GM21528 (cell line): Measurements from ENCODE around the gene ETS1.

Experiments used
- ATAC-seq: cut with Tn5 transposase; IDR thresholded peaks from one replicate; pipeline ENCODE4 v1.9.1; 2021; ENCODE audit warnings: mild to moderate bottlenecking, moderate library complexity; ENCODE audit not compliant: unreplicated experiment, low FRiP score

ETS1 gene

GRCh38 chr11:128492461-128492860, 94.9 kb downstream of the ETS1 start:
- no peak for ATAC-seq

- ATAC-seq = no peak
Observed at GRCh38 chr11:128491195-128491936, 96.0 kb downstream of the ETS1 start.

- no peak for ATAC-seq
Observed at GRCh38 chr11:128490092-128490491, 97.3 kb downstream of the ETS1 start.

GRCh38 chr11:128488471-128488870, 98.9 kb downstream of the ETS1 start:
- ATAC-seq = no peak

- ATAC-seq = no peak
Observed at GRCh38 chr11:128487978-128488377, 99.4 kb downstream of the ETS1 start.

DNA sequence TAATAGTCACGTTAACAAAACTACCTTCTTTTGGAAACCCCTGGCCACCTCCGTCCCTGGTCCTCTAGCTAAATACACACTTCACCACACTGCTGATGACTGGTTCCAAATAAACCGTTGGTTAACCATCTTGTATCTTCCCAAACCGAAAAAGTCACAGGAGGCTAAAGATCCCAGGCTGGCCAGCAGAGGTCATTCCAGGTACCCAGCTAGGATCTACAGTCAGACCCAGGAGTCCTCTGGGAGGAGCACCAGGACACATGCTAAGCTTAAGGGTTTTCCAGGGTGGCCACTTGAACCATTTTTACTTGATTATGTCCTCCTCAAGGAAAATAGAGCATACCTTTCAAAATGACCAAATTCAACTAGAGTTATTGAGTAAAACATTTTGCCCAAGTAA, 103.2 kb downstream of the ETS1 start:
- ATAC-seq = no peak

DNA sequence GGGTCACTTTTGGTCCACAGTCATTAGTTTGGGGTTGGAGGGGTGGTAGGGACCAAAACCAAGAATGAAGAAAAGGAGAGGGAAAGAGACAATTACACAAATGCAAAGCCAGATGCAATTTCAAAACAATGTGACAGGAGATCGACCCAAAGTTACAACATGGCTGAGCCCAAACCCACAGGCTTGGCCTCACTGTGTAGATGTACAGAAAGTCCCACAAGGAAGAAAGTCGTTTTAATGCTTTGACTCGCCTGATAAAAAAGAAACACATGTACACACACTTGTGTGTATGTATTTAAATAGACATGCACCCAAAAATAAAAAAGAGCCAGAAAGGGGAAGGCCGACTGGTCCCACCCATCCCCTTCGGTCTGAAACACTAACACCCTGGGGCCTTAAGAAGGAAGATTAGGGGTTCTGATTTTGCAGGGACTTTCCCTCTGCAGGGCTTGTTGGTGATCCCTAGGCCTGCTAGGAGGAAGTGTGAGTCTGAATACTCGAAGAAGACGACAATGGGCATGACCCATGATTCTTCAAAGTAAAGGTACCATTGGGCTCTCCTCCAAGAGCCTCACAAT, 104.1 kb downstream of the ETS1 start:
- peak; percentile 77 for ATAC-seq

DNA sequence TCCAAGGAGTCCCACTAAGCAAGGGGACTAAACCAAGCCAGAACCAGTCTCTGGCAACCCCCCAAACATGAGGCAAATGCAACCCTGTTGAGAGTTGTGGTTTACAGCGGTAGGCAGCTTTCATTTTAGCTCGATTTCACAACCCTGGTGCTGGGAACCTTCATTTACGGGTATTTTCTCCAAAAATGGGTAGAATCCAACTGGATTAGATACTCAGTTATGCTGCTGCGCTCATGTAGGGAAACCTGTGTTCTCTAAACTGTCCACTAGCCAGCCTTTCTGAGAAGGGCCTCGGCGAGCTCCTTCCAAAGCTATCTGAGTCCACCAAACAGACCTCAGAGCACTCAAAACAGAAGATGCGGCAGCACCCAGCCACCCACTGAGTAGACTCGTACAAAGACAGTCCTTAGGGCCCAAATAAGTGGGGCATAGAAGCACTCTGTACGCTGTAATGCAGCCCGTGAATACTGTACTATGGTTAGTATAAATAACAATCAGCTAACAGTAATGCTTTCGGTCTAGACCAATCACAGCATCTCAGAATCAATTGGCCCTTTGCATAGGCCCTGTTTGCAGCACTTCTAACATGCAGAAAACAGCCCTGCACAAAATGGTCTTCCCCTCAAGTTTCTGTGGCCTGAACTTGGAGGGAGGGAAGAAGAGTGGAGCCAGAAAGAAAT, 104.7 kb downstream of the ETS1 start:
- ATAC-seq = peak; percentile 62

DNA sequence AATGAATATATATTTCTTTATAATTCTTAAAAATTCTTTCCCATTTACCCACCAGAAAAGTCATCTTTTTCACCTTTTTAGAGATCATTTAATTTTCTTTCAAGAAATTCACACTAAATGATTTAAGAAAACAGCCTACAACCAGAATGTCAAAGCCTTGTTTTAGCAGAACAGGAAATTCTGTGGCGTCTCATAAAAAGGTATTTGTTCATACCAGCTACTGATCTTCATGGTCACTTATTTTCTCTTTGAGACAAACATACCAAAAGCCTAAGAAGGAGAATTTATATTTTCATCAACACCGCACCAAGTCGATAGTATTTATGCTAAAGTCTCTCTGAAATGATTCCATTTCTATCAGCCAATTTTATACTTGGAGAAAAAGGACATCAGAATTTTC, 105.3 kb downstream of the ETS1 start:
- ATAC-seq = no peak

GRCh38 chr11:128481135-128481534, 106.2 kb downstream of the ETS1 start:
- no peak for ATAC-seq

DNA sequence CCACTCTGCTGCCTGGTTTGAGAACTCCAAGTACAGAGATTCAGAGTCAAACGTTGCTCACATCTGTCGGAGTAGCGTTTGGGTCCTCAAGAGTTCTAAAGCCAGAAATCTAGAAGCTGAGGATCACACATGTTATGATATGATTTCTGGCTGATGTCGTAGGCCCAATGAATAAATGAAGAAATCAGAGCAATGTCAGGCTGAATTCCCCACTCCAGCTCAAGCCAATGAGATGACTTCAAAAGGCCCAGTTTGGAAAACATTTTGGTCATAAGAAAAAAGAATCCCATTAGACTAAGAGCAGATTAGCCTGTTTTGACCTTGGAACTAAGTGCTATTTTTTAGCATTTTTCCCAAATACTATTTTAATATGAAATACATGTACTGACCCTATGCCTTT, 106.7 kb downstream of the ETS1 start:
- no peak for ATAC-seq

DNA sequence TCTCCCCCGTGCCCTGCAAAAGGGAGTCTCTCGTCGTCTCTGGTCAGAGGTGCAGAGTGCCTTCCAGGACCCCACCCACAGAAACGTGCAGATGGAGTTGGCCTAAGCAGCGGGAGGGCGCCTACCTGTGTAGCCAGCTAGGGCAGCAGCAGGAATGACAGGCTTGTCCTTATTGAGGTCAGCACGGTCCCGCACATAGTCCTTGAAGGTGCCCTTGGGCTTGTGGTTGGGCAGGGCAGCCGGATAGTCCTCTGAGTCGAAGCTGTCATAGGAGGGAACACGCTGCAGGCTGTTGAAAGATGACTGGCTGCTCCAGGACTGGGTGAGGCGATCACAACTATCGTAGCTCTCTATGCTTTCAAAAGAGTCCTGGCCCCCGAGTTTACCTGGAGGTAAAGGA, 107.3 kb downstream of the ETS1 start:
- ATAC-seq = no peak

GRCh38 chr11:128479144-128479543, 108.2 kb downstream of the ETS1 start:
- no peak for ATAC-seq

GRCh38 chr11:128478305-128478704, 109.1 kb downstream of the ETS1 start:
- ATAC-seq = no peak

GRCh38 chr11:128477811-128478210, 109.5 kb downstream of the ETS1 start:
- no peak for ATAC-seq

DNA sequence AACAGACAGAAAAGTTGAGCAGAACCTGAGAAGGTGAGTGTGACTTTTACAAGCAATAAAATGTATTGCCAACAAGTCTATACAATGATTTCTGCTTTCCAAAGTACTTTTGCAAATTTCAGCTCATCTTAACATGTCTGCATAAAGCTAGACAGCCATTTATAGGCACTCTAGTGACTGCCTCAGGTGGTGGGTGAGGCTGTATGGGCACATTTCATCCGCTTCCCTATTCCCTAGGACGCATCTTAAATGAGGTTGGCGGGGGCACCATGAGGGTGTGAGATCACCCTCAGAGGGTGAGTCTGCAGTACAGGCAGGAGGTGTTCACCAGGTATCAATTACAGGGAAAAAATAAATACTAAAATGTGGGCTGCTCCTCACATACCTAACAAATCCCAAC, 110.1 kb downstream of the ETS1 start:
- ATAC-seq = no peak

DNA sequence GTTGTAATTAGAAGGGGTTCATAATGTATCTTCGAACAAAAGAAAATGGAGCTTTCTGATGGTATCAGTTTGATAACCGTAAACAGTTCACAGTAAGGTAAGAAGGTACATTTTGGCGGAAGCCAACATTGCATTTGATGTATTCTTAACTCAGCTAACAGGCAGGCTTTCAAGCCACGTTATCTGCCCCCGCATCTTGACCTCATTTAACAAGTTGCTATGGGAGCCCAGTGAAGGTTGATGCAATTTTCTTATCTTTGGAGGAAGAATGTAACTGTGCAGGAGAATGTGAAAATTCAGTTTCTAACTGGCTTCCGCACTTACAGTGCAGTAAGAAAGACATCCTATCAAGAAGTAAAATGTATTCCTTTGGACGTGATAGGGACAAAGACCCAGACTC, 110.6 kb downstream of the ETS1 start:
- ATAC-seq = no peak

GRCh38 chr11:128476049-128476448, 111.3 kb downstream of the ETS1 start:
- no peak for ATAC-seq

- ATAC-seq = no peak
Observed at GRCh38 chr11:128474036-128474874, 113.1 kb downstream of the ETS1 start.

GRCh38 chr11:128473636-128474035, 113.7 kb downstream of the ETS1 start:
- ATAC-seq = no peak
